B cell (primary cell): ENCODE results near the gene BSND. TPM values are rescaled to one million over a fixed set of nuclear protein-coding genes. Genes with fewer than 3 reads are reported as not detected.

ENCODE experiments used
- ATAC-seq: fragments of 200-7000 bp; cut with Tn5 transposase; one replicate; pipeline ENCODE4 v1.10.0; 2021; ENCODE audit warnings: low read depth, mild to moderate bottlenecking, moderate number of reproducible peaks, moderate library complexity
- CTCF ChIA-PET: fragments of 350-600 bp; sonication (Branson Sonifier 250); formaldehyde crosslinking; loops from one replicate; lab custom pipeline; 2021; ENCODE audit warnings: antibody characterized with exemption, inconsistent platforms; lab: Charles Lee
- POLR2A ChIA-PET: fragments of 350-600 bp; sonication (Branson Sonifier 250); formaldehyde crosslinking; loops from one replicate; lab custom pipeline; 2021; ENCODE audit warnings: antibody characterized with exemption; lab: Charles Lee
- DNase-seq: peaks from one replicate; pipeline ENCODE4 v3.0.0; 2013
- H2AFZ ChIP-seq: 2 replicates; pipeline ENCODE4 v1.6.1; 2012; ENCODE audit warnings: mild to moderate bottlenecking, low read depth, low read length; ENCODE audit not compliant: insufficient read depth, poor library complexity, severe bottlenecking
- H3K27ac ChIP-seq, 2 donors: 1 replicate in 1 of 2; 2 replicates in 1 of 2; pipeline ENCODE4 v1.5.1; 2012 to 2013; ENCODE audit warnings: low read length in 2 of 2, mild to moderate bottlenecking in 2 of 2, moderate library complexity in 1 of 2
- H3K27me3 ChIP-seq, 4 experiments: fragments of 200-600 bp in 1 of 4; sonication (generic) in 1 of 4; replicated peaks in 1 of 4; 1 replicate in 2 of 4; 2 replicates in 2 of 4; pipeline versions ENCODE4 v1.6.1 to v1.7.0; 2013 to 2016; ENCODE audit warnings: low read length in 3 of 4, mild to moderate bottlenecking in 2 of 4, mixed read lengths in 1 of 4, moderate library complexity in 1 of 4; ENCODE audit not compliant: insufficient read depth in 4 of 4, control insufficient read depth in 3 of 4; ENCODE audit errors: control extremely low read depth in 1 of 4
- H3K36me3 ChIP-seq, 2 experiments: replicated peaks in 1 of 2; 1 replicate in 1 of 2; 2 replicates in 1 of 2; pipeline versions ENCODE4 v1.6.1 to v1.7.1; 2013; ENCODE audit warnings: low read length in 1 of 2; ENCODE audit not compliant: insufficient read depth in 2 of 2, control insufficient read depth in 1 of 2; ENCODE audit errors: control extremely low read depth in 1 of 2, extremely low read depth in 1 of 2
- H3K4me1 ChIP-seq, 2 donors: fragments of 200-600 bp in 1 of 2; sonication (generic) in 1 of 2; 1 replicate in 1 of 2; 2 replicates in 1 of 2; pipeline versions ENCODE4 v1.5.1 to v1.6.1; 2013 to 2017; ENCODE audit warnings: low read length in 2 of 2; ENCODE audit not compliant: control insufficient read depth in 2 of 2, insufficient read depth in 2 of 2
- H3K4me2 ChIP-seq: replicated peaks from 2 replicates; pipeline ENCODE3; 2012; ENCODE audit warnings: mild to moderate bottlenecking, low read depth, low read length; ENCODE audit not compliant: poor library complexity, severe bottlenecking
- H3K4me3 ChIP-seq, 5 experiments: fragments of 200-600 bp in 1 of 5; sonication (generic) in 1 of 5; 1 replicate in 3 of 5; 2 replicates in 2 of 5; pipeline versions ENCODE4 v1.5.1 to v1.7.0; 2011 to 2016; ENCODE audit warnings: low read length in 4 of 5, mild to moderate bottlenecking in 4 of 5, low read depth in 2 of 5, control low read depth in 1 of 5, moderate library complexity in 1 of 5; ENCODE audit not compliant: insufficient read depth in 1 of 5; ENCODE audit errors: control extremely low read depth in 1 of 5, extremely low read depth in 1 of 5
- H3K79me2 ChIP-seq: fragments of 200-600 bp; sonication (generic); one replicate; pipeline ENCODE4 v1.6.0; 2016; ENCODE audit warnings: low read length; ENCODE audit not compliant: control insufficient read depth, insufficient read depth
- H3K9ac ChIP-seq: fragments of 200-600 bp; sonication (generic); 2 replicates; pipeline ENCODE4 v1.6.1; 2017; ENCODE audit warnings: mild to moderate bottlenecking, low read length, moderate library complexity
- H3K9me3 ChIP-seq, 3 donors: one replicate each; pipeline versions ENCODE4 v1.6.1 to v1.7.1; 2013; ENCODE audit warnings: low read length in 2 of 3; ENCODE audit not compliant: control insufficient read depth in 2 of 3, insufficient read depth in 1 of 3; ENCODE audit errors: control extremely low read depth in 1 of 3
- H4K20me1 ChIP-seq: 2 replicates; pipeline ENCODE4 v1.6.0; 2012; ENCODE audit warnings: mild to moderate bottlenecking, low read length; ENCODE audit not compliant: insufficient read depth, control insufficient read depth, poor library complexity, severe bottlenecking
- H3K27ac Mint-ChIP-seq: one replicate; pipeline ENCODE4 v1.8.0; 2021; ENCODE audit warnings: mixed read lengths
- H3K27me3 Mint-ChIP-seq: one replicate; pipeline ENCODE4 v1.8.0; 2021; ENCODE audit warnings: mixed read lengths
- H3K4me1 Mint-ChIP-seq: one replicate; pipeline ENCODE4 v1.8.0; 2021; ENCODE audit warnings: mixed read lengths
- H3K4me3 Mint-ChIP-seq: one replicate; pipeline ENCODE4 v1.8.0; 2021; ENCODE audit warnings: mixed read lengths
- H3K9me3 Mint-ChIP-seq: one replicate; pipeline ENCODE4 v1.8.0; 2022; ENCODE audit warnings: mixed read lengths; ENCODE audit not compliant: insufficient read depth
- EZH2 ChIP-seq: IDR thresholded peaks from 2 replicates; pipeline ENCODE4 v1.6.1; 2012; ENCODE audit warnings: borderline replicate concordance, low read depth, mild to moderate bottlenecking, moderate library complexity, low read length; ENCODE audit not compliant: insufficient read depth, poor library complexity, severe bottlenecking
- WGBS: methylation state at CpG from one replicate; pipeline ENCODE4 v1.1.5; 2013; ENCODE audit warnings: missing lambda C conversion rate; ENCODE audit not compliant: insufficient coverage; 5-methylcytosine and 5-hydroxymethylcytosine counted together
- intact Hi-C: fragments of 100-400 bp; cut with micrococcal nuclease; formaldehyde crosslinking; loops from one replicate; pipeline ENCODE4 v1.10.0; 2022
- polyA plus RNA-seq: library from polyadenylated mRNA; depleted of rRNA; stranded (reverse); fragments of >200 nt; gene quantifications from 2 replicates; pipeline ENCODE4 v1.2.3, GENCODE V29; 2012
- total RNA-seq, 2 donors: library from RNA; stranded (reverse); fragments of 120-200 nt in 1 of 2; gene quantifications; 1 replicate in 1 of 2; 2 replicates in 1 of 2; pipeline versions ENCODE4 v1.2.3 to v1.2.4, GENCODE V29; 2013 to 2022
- TF ChIP-seq, protein P1 (sequence below): fragments of 200-600 bp; IDR thresholded peaks from one replicate; pipeline ENCODE4 v1.8.0; 2022; ENCODE audit warnings: antibody characterized with exemption, mild to moderate bottlenecking

BSND gene
- total and polyA plus RNA-seq, 2 donors (not counting 1 experiment from before 2014, with no cell fraction given): not detected

DNA sequence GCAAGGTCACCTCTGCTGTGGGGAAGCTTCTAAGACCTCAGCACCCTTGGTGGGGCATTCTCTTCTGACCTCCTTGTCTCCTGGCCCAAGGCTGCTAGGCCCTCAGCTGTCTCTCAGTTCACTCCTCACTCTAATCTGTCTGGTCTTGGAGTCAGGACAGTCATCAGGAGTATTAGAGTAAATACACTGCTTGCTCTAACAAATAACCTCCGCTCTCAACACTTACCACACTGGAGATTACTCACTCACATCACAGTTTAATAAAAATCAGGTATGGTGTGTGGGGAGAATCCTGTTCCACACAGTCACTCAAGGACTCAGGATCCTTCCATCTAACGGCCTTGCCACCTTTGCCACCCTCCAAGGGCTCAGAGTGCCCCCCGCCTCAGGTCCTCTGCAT is 44.9 kb upstream of the BSND start:
- H3K27ac Mint-ChIP-seq: no peak overlapping the region
- no peak for ATAC-seq
- POLR2A ChIA-PET: no interaction called here
- no peak overlapping the region for H3K4me2 ChIP-seq
- intact Hi-C loops: no loop called here
- no peak overlapping the region for H3K27ac ChIP-seq
- WGBS: 83% methylated on average over 1 of the region's 3 CpGs
- no peaks in the 10 kb centered on the region for H4K20me1 ChIP-seq
- peaks cover 8% of the 10 kb centered on the region for H3K9me3 Mint-ChIP-seq
- H3K4me3 Mint-ChIP-seq: no peak overlapping the region
- no peak for TF ChIP-seq EZH2
- TF ChIP-seq, protein P1, sequence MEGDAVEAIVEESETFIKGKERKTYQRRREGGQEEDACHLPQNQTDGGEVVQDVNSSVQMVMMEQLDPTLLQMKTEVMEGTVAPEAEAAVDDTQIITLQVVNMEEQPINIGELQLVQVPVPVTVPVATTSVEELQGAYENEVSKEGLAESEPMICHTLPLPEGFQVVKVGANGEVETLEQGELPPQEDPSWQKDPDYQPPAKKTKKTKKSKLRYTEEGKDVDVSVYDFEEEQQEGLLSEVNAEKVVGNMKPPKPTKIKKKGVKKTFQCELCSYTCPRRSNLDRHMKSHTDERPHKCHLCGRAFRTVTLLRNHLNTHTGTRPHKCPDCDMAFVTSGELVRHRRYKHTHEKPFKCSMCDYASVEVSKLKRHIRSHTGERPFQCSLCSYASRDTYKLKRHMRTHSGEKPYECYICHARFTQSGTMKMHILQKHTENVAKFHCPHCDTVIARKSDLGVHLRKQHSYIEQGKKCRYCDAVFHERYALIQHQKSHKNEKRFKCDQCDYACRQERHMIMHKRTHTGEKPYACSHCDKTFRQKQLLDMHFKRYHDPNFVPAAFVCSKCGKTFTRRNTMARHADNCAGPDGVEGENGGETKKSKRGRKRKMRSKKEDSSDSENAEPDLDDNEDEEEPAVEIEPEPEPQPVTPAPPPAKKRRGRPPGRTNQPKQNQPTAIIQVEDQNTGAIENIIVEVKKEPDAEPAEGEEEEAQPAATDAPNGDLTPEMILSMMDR: no peak
- CTCF ChIA-PET: interaction anchor here (0.7 kb wide), 1 partner anchor 9 kb away, joined by 3 read pairs; no protein-coding TSS in a partner anchor
- no peak for DNase-seq
- no peak overlapping the region for H3K4me3 ChIP-seq
- no peaks in the 10 kb centered on the region for H3K4me1 Mint-ChIP-seq
- no peak overlapping the region for H3K9ac ChIP-seq
- peaks cover 0 to 3% of the 10 kb centered on the region in 2 donors for H3K4me1 ChIP-seq
- H3K9me3 ChIP-seq: peaks cover 0 to 4% (median 0%) of the 10 kb centered on the region in 3 donors
- H3K36me3 ChIP-seq: no peaks in the 10 kb centered on the region
- H3K27me3 ChIP-seq: peaks cover 0 to 3% (median 0%) of the 10 kb centered on the region in 4 experiments
- H3K79me2 ChIP-seq: no peaks in the 10 kb centered on the region
- peaks cover 37% of the 10 kb centered on the region for H3K27me3 Mint-ChIP-seq
- no peak overlapping the region for H2AFZ ChIP-seq

DNA sequence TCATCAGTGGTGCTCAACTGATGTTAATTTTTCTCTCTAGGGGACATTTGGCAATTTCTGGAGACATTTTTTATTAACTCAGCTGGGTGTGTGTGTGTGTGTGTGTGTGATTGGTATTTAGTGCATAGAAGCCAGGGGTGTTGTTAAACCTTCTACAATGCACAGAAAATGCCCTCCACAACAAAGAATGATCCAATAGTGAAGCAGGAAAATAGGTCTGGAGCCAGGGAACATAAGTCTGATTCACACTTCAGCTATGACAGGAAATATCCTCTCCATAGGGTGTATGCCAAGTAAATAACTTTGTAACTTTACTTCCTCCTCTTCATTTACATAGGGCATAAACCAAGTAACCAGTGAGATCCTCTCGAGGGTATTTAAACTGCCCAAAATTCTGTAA is 43.4 kb upstream of the BSND start:
- TF ChIP-seq EZH2: no peak
- TF ChIP-seq, protein P1: no peak
- H3K9me3 Mint-ChIP-seq: peaks cover 8% of the 10 kb centered on the region
- no peak overlapping the region for H3K27ac ChIP-seq
- H3K4me3 ChIP-seq: no peak overlapping the region
- no peaks in the 10 kb centered on the region for H4K20me1 ChIP-seq
- H3K4me2 ChIP-seq: no peak overlapping the region
- H3K4me1 ChIP-seq: peaks cover 0 to 2% of the 10 kb centered on the region in 2 donors
- H3K4me1 Mint-ChIP-seq: no peaks in the 10 kb centered on the region
- no peaks in the 10 kb centered on the region for H3K79me2 ChIP-seq
- H3K9ac ChIP-seq: no peak overlapping the region
- peaks cover 4 to 8% (median 4%) of the 10 kb centered on the region in 3 donors for H3K9me3 ChIP-seq
- H3K36me3 ChIP-seq: no peaks in the 10 kb centered on the region
- H3K27ac Mint-ChIP-seq: no peak overlapping the region
- H3K27me3 Mint-ChIP-seq: peaks cover 28% of the 10 kb centered on the region
- no peak overlapping the region for H2AFZ ChIP-seq
- POLR2A ChIA-PET: no interaction called here
- DNase-seq: no peak
- H3K4me3 Mint-ChIP-seq: no peak overlapping the region
- CTCF ChIA-PET: no interaction called here
- 57% methylated on average over 1 of the region's 1 CpG for WGBS
- intact Hi-C loops: no loop called here
- ATAC-seq: no peak
- peaks cover 0 to 2% (median 0%) of the 10 kb centered on the region in 4 experiments for H3K27me3 ChIP-seq
